Heart left ventricle (tissue), 13 donors: ENCODE data around the gene ITGB1BP1.

Experiments used
- POLR2A ChIP-seq, 2 donors: fragments of 450-650 bp; IDR thresholded peaks; one replicate each; pipeline ENCODE4 v1.6.1; 2017; ENCODE audit warnings: antibody characterized with exemption in 2 of 2, mild to moderate bottlenecking in 2 of 2, moderate library complexity in 2 of 2
- TF ChIP-seq, protein P1 (sequence below), 12 donors: fragments of 200-600 bp; sonication (generic) in 4 of 12; IDR thresholded peaks; one replicate each; pipeline versions ENCODE4 v1.5.0 to v1.8.0; 2018 to 2022; ENCODE audit warnings: antibody characterized with exemption in 12 of 12, mild to moderate bottlenecking in 5 of 12
- donor health status: ischemic (EF 13 %, LVEDD 7.1; RV severe dilation, severe dysfunction).
- donor health status: DM: no; HTN: yes; CAD: no.
- donor health status: DM: no; HTN: no; CAD: no.
- donor health status: ischemic (EF 25% LVEDD 6.9; RV normal size, moderate dysfunction).
- donor health status: ischemic (EF 25% LVEDD 5.7; RV mildly dilated, moderate dysfunction).
- donor health status: ischemic (EF 35%, LVEDD 5.7; RV mildly dilated, moderate dysfunction).
- donor health status: nonischemic (EF 11% LVEDD 7.7; RV severe dilation, severe dysfunction).
- donor health status: DM: yes; HTN: yes; CAD: no.
- donor health status: PGD.
- donor health status: ischemic (EF 29% LVEDD 5.4; RV normal size, mild dysfunction).
- donor health status: nonischemic (EF 23%, LVEDD 6.1; RV moderate dilation, normal function).

DNA sequence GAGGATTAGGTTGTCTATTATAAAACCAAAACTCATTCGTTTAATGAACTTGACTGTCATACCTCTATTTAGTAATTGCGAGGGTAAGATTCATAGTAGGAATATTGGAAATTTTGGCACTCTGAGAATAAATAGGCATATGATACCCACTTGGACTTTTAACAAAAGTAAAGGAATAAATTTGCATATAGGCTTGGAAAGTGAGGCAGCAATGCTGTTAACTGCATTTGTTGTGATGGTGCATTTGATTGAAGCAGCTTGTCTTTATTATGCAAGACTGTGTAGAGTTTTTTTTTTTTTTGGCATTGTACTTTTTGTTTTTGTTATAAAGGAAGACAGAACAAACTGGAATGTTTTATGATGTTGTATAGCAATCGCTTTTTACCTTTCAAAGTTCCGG lies 18.9 kb downstream of the ITGB1BP1 start:
- TF ChIP-seq, protein P1, sequence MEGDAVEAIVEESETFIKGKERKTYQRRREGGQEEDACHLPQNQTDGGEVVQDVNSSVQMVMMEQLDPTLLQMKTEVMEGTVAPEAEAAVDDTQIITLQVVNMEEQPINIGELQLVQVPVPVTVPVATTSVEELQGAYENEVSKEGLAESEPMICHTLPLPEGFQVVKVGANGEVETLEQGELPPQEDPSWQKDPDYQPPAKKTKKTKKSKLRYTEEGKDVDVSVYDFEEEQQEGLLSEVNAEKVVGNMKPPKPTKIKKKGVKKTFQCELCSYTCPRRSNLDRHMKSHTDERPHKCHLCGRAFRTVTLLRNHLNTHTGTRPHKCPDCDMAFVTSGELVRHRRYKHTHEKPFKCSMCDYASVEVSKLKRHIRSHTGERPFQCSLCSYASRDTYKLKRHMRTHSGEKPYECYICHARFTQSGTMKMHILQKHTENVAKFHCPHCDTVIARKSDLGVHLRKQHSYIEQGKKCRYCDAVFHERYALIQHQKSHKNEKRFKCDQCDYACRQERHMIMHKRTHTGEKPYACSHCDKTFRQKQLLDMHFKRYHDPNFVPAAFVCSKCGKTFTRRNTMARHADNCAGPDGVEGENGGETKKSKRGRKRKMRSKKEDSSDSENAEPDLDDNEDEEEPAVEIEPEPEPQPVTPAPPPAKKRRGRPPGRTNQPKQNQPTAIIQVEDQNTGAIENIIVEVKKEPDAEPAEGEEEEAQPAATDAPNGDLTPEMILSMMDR (IDR thresholded peaks at IDR 0.05), result no peak
- TF ChIP-seq POLR2A (IDR thresholded peaks at IDR 0.05), result no peak
